ACC112 (cell line): Measurements from ENCODE around the gene MACROD1.

Source experiments
- H2AFZ ChIP-seq: fragments of 200-600 bp; sonication (generic); one replicate; pipeline ENCODE4 v1.6.0; 2017; ENCODE audit warnings: antibody characterized with exemption, low read length; ENCODE audit not compliant: unreplicated experiment
- H3K27ac ChIP-seq: fragments of 200-600 bp; sonication (generic); 2 replicates; pipeline ENCODE4 v1.5.1; 2014; ENCODE audit warnings: low read depth, mild to moderate bottlenecking, antibody characterized with exemption, low read length, moderate library complexity
- H3K27me3 ChIP-seq: fragments of 200-600 bp; sonication (generic); 2 replicates; pipeline ENCODE4 v1.6.1; 2014; ENCODE audit warnings: mild to moderate bottlenecking, antibody characterized with exemption, low read length, moderate library complexity, mixed read lengths; ENCODE audit not compliant: insufficient read depth
- H3K36me3 ChIP-seq: fragments of 200-600 bp; sonication (generic); 2 replicates; pipeline ENCODE4 v1.6.1; 2016; ENCODE audit warnings: mild to moderate bottlenecking, antibody characterized with exemption, low read length, moderate library complexity, mixed read lengths; ENCODE audit not compliant: insufficient read depth
- H3K4me1 ChIP-seq: fragments of 200-600 bp; sonication (generic); one replicate; pipeline ENCODE4 v1.6.1; 2016; ENCODE audit warnings: low read length, mixed read lengths; ENCODE audit not compliant: insufficient read depth, unreplicated experiment, control insufficient read depth
- H3K4me3 ChIP-seq: fragments of 200-600 bp; sonication (generic); 2 replicates; pipeline ENCODE4 v1.5.1; 2014; ENCODE audit warnings: mild to moderate bottlenecking, low read depth, low read length
- H3K79me2 ChIP-seq: fragments of 200-600 bp; sonication (generic); one replicate; pipeline ENCODE4 v1.6.0; 2016; ENCODE audit warnings: low read length; ENCODE audit not compliant: control insufficient read depth, unreplicated experiment, insufficient read depth

MACROD1 gene

DNA sequence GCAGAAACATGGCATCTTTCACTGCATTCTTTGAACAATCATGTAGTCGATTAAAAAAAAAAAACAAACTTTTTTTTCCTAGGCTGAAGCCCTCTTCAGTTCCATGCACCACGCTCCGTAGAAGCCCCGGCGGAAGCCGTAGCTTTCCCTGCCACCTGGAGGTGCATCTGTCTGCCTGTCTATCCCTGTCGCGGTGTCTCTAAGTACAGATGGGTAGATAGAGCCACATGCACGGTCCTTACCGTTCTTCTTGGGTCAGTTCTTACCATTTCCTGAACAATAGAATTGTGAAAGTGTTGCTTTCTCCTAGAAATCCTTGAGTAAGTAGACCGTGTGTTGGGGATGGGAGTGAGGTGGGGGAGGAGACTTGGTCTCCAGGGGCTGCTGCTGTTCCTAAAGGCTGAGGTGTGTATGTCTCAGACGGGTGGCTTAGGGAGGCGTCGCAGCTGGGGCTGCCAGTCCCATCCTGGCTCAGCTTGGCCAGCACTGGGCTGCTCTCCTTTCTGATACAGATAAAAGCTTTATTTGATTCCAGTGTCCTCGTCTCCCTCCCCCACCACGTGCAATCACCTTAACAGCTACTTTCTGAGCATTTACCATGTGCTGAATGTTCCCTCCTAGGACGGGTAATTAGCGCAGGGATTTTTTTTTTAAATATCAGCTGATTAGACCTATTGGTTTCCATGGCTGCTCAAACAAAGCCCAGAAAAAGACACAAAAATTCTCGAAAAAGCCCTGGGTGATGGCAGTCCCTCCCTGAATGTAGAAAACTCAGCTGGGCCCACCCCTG, 46.8 kb downstream of the MACROD1 start:
- no peak overlapping the region for H3K4me3 ChIP-seq
- no peak overlapping the region for H3K27ac ChIP-seq
- H3K27me3 ChIP-seq, result no peaks in the 10 kb centered on the region
- peaks cover 6% of the 10 kb centered on the region for H3K4me1 ChIP-seq
- no peaks in the 10 kb centered on the region for H3K79me2 ChIP-seq
- H3K36me3 ChIP-seq, result no peaks in the 10 kb centered on the region
- no peak overlapping the region for H2AFZ ChIP-seq

DNA sequence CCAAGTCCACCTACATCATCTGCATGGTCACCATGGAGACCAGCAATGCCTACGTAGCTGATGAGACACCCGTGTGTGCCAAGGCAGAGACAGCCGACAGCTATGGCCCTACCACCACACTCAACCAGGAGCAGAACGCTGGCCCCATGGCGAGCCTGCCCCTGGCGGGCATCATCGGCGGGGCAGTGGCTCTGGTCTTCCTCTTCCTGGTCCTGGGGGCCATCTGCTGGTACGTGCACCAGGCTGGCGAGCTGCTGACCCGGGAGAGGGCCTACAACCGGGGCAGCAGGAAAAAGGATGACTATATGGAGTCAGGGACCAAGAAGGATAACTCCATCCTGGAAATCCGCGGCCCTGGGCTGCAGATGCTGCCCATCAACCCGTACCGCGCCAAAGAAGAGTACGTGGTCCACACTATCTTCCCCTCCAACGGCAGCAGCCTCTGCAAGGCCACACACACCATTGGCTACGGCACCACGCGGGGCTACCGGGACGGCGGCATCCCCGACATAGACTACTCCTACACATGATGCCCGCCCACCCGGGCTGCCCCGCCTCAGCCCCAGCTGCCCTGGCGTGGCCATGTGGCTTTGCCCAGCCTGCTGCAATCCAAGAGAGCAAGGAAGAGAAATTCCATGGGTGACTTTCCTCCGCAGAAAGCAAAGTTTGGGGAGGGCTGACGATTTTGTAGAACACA, 48.0 kb downstream of the MACROD1 start:
- Histone ChIP-seq H3K79me2 (no peaks in the 10 kb centered on the region), H3K4me3 (no peak overlapping the region), H3K27me3 (no peaks in the 10 kb centered on the region), H3K27ac (no peak overlapping the region), H3K36me3 (no peaks in the 10 kb centered on the region), H3K4me1 (peaks cover 6% of the 10 kb centered on the region), H2AFZ (no peak overlapping the region)

DNA sequence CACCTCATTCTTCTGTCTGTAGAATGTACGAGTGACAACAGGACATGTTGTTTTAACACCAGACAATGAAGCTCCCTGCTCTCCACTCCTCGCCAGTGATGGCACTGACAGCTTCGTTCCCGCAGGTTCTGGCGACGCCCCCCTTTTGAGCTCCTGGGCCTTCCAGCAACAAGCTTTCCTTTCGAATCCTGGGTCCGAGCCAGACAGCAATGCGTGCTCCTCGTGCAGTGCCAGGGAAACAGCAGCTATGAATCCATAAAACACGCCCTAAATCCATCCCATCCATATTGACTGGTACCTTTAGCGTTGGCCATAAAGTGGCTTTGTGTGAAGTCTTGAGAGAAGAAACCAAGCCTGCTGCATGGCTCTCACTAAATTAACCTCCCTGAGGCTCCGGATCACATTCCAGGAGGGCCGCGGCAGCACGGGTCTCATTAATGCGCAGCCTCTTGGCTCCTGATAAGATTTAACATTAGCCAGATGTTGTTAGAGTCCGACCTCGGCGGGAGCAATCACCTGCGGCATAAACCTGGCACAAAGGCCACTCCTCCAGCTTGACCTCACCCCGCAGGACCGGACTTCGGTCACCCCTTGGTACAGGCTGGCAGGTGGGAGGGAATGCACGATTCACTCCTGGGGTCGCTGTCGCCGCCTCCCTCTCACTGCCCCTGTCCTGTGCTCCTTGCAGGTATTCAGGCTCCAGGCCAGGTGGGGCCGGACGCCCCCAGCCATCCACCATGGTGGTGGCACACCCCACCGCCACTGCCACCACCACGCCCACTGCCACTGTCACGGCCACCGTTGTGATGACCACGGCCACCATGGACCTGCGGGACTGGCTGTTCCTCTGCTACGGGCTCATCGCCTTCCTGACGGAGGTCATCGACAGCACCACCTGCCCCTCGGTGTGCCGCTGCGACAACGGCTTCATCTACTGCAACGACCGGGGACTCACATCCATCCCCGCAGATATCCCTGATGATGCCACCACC, 50.1 kb downstream of the MACROD1 start:
- H3K4me1 ChIP-seq, result no peaks in the 10 kb centered on the region
- no peaks in the 10 kb centered on the region for H3K36me3 ChIP-seq
- H2AFZ ChIP-seq, result no peak overlapping the region
- H3K79me2 ChIP-seq, result no peaks in the 10 kb centered on the region
- no peaks in the 10 kb centered on the region for H3K27me3 ChIP-seq
- H3K27ac ChIP-seq, result no peak overlapping the region
- H3K4me3 ChIP-seq, result no peak overlapping the region

DNA sequence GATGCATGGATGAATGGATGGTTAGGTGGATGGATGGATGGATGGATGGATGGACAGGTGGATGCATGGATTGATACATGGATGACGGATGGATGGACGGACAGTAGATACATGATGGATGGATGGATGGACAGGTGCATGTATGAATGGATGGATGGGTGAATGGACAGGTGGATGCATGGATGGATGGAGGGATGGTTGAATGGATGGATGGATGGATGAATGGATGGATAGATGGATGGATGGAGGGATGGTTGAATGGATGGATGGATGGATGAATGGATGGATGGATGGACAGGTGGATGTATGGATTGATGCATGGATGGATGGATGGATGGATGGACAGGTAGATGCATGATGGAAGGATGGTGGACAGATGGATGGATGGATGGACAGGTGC, 51.7 kb downstream of the MACROD1 start:
- Histone ChIP-seq H3K4me3 (no peak overlapping the region), H3K79me2 (no peaks in the 10 kb centered on the region), H3K4me1 (no peaks in the 10 kb centered on the region), H3K27me3 (no peaks in the 10 kb centered on the region), H2AFZ (no peak overlapping the region), H3K27ac (no peak overlapping the region), H3K36me3 (no peaks in the 10 kb centered on the region)

DNA sequence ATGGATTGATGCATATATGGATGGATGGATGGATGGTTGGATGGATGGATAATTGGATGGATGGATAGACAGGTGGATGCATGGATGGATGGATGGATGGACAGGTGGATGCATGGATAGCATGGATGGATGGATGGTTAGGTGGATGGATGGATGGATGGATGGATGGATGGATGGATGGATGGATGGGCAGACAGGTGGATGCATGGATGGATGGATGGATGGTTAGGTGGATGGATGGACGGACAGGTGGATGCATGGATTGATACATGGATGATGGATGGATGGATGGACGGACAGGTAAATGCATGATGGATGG, 52.5 kb downstream of the MACROD1 start:
- no peak overlapping the region for H2AFZ ChIP-seq
- no peak overlapping the region for H3K4me3 ChIP-seq
- H3K4me1 ChIP-seq, result no peaks in the 10 kb centered on the region
- H3K79me2 ChIP-seq, result no peaks in the 10 kb centered on the region
- H3K27me3 ChIP-seq, result no peaks in the 10 kb centered on the region
- H3K27ac ChIP-seq, result no peak overlapping the region
- no peaks in the 10 kb centered on the region for H3K36me3 ChIP-seq

DNA sequence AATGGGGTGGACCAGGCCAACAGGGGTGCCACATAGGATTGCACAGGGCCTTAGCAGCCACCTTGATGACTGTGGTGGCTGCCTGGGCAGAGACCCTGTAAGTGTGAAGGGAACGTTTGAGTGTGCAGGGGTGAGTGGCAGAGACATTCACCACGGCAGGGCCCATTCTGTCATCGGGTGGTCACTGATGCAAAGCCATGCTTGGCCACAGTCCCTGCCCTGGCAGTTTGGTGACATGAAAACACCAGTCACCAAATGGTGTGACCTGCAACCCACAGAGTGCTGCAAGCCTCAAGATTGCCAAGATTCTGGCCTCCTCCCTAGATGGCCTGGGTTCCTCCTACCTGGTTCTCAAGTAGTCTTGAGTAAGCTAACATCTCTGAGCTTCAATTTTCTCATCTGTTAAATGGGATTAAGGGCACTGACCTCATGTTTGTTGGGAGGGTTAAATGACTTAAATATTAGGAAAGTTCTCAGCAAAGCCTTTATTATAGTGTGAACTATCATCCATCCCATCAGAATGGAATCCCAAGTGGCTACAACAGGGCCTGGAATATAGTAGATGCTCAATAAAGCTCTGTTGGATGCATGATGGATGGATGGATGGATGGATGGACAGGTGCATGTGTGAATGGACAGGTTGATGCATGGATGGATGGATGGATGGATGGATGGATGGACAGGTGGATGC, 53.0 kb downstream of the MACROD1 start:
- no peaks in the 10 kb centered on the region for H3K79me2 ChIP-seq
- no peaks in the 10 kb centered on the region for H3K4me1 ChIP-seq
- H2AFZ ChIP-seq, result no peak overlapping the region
- H3K27me3 ChIP-seq, result no peaks in the 10 kb centered on the region
- no peak overlapping the region for H3K27ac ChIP-seq
- no peaks in the 10 kb centered on the region for H3K36me3 ChIP-seq
- H3K4me3 ChIP-seq, result no peak overlapping the region

DNA sequence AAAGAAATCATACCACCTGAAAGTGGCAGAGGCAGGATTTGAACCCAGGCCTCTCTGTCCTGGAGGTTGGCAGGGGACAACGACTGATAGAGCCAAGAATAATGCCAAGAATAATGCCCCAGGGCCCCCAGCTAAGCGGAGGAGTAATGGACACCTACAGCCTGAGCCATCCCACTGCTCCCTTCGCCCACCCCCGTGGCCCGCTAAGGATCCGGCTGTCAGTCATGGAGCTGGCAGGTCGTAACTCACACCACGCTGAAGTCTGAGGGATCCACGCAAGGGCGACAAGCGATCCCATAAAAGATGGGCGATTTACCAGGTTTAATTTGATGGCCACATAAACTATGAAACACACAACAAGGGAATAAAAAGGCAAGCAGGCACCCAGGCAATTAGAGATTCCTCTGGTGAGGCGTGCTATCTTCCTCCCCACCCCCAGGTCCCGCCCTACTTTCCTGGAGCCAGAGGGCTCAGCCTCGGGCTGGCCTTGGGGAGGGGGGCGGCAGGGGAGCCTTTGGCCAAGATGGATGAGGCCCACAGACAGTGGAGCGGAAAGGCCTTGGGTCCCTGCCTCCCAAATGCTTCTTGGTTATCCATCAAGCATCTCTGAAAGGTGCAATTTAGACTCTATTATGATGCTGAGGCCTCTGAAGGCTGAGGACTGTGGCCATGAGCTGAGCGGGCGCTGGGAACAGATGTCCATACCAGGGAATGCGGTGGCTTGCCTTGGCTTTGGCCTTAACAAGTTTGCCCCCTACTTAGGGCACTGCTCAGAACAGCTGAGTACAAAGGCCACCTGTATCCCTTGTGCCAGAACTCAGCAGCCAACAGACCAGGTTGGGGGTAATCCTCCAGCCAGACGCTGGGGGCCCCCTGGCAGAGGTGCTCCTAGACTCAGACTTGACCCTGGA, 55.2 kb downstream of the MACROD1 start:
- Histone ChIP-seq H3K79me2 (no peaks in the 10 kb centered on the region), H3K4me3 (no peak overlapping the region), H2AFZ (no peak overlapping the region), H3K36me3 (no peaks in the 10 kb centered on the region), H3K4me1 (no peaks in the 10 kb centered on the region), H3K27me3 (no peaks in the 10 kb centered on the region), H3K27ac (no peak overlapping the region)

DNA sequence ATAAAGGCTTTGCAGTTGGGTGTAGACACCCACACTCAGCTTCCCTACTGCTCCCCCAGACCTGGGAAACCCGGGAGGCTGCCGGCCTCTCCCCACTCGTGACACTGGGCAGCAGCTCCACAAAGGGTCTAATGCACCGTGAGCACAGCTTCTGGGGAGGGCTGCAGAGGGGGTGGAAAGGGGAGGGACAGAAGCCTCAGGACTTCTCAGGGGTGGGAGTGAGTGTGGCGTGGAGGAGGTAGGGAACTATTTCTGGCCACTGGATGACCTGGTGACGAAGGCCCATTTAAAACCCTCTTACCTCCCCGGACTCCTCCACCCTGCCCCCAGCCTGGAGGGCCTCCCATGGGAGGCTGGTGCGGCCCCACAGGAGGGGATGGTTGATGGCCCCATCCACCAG, 56.6 kb downstream of the MACROD1 start:
- H3K79me2 ChIP-seq, result no peaks in the 10 kb centered on the region
- H2AFZ ChIP-seq, result no peak overlapping the region
- H3K36me3 ChIP-seq, result no peaks in the 10 kb centered on the region
- no peak overlapping the region for H3K4me3 ChIP-seq
- no peak overlapping the region for H3K27ac ChIP-seq
- H3K27me3 ChIP-seq, result no peaks in the 10 kb centered on the region
- no peaks in the 10 kb centered on the region for H3K4me1 ChIP-seq

DNA sequence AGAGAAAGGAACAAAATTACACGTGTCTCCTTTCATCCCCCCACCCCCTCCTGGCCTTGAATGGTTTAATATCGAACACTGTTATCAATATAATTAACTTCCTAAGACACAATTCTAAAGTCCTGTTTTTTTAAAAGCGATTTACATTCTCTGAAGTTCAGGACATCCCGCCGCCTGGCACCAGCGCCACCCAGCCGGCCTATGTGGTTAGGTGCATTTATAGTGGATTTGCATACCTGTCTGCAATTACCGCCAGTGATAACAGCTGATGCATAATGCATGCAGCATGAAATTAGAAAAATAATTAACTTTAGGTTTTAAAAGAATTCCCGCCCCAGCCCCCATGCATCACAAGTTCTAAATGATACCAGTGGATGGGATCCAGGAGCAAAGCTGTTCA, 58.6 kb downstream of the MACROD1 start:
- no peak overlapping the region for H3K4me3 ChIP-seq
- no peak overlapping the region for H3K27ac ChIP-seq
- H3K4me1 ChIP-seq, result no peaks in the 10 kb centered on the region
- no peaks in the 10 kb centered on the region for H3K79me2 ChIP-seq
- no peaks in the 10 kb centered on the region for H3K36me3 ChIP-seq
- H2AFZ ChIP-seq, result no peak overlapping the region
- H3K27me3 ChIP-seq, result no peaks in the 10 kb centered on the region
